Measurements from ENCODE around the gene DDX19B.
"Not testable (repeated sequence)": the region's sequence is repeated elsewhere in the genome, so short reads cannot be mapped to it uniquely, and the experiment has no call there.

DDX19B gene

DNA sequence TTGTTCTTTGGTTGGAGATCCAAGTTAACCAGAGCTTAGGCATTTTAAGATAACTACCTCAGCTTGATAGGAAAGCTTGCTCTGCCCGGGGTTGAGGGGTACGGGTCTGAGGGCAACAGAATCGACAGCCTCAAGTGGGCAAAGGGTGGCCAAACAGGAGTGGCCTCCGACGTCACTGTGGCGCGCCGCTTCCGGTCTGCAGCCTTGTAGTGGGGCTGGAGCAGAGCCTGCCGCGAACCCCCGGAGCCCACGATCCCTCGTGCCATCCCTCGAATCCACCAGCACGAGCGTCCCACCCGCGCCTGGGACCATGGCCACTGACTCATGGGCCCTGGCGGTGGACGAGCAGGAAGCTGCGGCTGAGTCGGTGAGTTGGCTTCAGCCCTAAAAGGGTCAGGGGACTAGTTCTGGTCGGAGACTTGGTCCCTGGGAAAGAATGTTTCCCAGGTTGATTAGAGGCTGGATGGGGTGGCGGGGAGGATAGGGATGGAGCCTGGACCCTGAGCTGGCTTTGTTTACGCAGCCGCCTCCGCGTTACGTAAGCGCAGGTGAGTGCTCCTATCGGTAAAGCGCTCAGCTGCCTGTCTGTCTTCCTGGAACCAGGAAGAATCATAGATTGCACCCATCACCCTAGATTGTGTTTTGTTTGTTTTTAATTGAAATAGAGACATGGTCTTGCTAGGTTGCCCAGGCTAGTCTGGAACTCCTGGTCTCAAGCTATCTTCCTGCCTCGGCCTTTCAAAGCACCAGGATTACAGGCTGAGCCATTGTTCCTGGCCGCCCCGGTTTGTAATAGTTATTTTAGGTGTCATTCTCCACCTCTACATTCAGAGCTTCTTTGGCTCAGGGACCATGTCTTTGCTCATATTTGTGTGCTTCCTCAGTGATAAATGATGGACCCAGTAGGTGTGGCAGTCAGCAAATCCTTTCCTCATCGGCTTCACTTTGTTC, at the start of gene DDX19B:
DDX19B (plus strand) TSS at position 199 of the 951 bp plus-strand sequence; CDS start at position 311, 112 bp downstream.
- no peak for DNase-seq (ENCODE audit: low read depth)

- not testable (repeated sequence) for DNase-seq (ENCODE audit: low read depth)
Measured at GRCh38 chr16:70249697-70250096, 49.3 kb upstream of the DDX19B start.

DNA sequence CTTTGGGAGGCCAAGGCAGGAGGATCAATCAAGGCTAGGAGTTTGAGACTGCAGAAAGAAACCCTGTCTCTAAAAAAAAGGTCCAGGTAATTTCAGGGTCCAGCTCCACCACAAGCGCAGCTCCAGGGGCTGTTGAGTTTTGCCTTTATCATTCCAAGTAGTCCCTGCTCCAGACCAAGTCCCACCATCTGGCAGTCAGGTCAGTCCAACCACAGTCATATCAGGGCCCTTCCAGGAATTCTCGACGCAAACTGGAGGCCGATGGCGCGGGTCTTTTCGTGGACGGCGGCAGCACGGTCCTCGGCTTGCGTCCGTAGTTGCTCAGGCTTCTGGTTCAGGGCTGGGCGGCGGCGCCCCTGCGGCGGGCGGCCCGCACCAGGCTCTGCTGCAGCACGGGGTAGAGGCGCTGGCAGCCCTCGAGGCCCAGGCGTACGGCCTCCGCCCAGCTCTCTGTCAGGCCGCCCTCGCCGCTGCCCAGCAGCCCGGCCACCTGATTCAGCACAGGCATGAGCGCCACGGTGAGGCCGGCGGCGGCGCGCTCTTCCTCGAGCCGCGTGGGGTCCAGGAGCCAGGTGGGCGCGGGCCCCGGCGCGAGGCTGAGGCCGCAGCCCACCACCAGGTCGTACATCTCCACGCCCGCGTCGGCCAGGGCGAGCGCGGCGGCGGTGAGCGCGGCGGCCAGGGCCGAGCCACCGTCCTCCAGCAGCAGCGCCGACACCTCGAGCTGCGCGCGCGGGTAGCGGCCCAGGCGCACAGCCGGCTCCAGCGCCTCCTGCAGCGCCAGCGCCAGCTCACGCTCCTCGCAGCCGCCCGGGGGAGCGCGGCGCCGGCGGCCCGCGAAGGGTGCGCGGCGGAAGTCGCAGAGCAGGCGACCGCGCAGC, 48.0 kb upstream of the DDX19B start:
- DNase-seq (ENCODE audit: low read depth): no peak

- peak; percentile 32 for DNase-seq (ENCODE audit: low read depth)
Measured at GRCh38 chr16:70251629-70252354, 47.2 kb upstream of the DDX19B start, which contains the start of gene EXOSC6. Gene EXOSC6 (minus strand): TSS chr16:70251940. CDS start chr16:70251900, 40 bp downstream.

DNA sequence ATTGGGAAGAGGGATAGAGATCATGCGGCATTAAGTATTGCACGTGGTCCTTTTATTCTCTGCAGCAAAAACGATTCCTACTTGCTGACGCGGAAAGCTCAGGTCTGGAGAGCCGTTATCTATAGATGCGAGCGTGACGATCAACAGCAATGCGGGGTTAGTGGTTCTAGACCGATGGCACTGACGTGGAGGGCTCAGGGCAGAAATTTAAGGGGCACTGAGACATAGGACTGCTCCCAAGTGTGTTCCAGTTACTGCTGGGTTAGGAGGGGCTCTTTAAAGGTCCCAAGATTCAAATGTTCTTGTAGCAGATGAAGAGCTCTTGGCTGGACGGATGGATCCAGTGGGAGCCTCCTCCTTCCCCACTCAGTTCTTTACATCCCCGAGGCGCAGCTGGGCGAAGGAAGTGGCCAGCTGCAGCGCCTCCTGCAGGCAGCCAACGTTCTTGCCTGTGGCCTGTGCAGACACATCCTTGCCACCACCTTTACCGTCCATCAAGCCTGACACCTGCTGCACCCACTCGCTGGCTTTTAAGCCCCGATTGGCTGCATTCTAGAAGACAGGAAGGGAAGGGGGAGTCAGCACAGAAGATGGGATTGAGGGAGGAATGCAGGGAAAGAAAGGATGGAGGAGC, 46.5 kb upstream of the DDX19B start:
- DNase-seq (ENCODE audit: low read depth): no peak

- no peak for DNase-seq (ENCODE audit: low read depth)
Measured at GRCh38 chr16:70253291-70254106, 45.5 kb upstream of the DDX19B start.

- no peak for DNase-seq (ENCODE audit: low read depth)
Measured at GRCh38 chr16:70254180-70254964, 44.6 kb upstream of the DDX19B start.

DNA sequence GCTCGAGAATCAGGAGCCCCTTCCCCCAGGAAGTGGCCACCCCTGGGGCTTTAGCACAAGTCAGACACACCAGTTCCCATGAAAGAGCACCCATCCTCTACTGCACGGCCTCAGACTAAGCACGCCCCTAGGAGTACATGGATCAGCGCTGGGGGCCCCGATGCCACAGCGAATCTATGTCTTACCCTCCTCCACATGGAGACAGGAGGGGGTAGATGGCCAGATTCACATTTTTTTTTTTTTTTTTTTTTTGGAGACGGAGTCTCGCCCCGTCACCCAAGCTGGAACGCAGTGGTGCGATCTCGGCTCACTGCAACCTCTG, 44.1 kb upstream of the DDX19B start:
- no peak for DNase-seq (ENCODE audit: low read depth)

- no peak for DNase-seq (ENCODE audit: low read depth)
Measured at GRCh38 chr16:70255574-70255973, 43.4 kb upstream of the DDX19B start.

GRCh38 chr16:70257391-70257790, 41.6 kb upstream of the DDX19B start:
- no peak for DNase-seq (ENCODE audit: low read depth)

DNA sequence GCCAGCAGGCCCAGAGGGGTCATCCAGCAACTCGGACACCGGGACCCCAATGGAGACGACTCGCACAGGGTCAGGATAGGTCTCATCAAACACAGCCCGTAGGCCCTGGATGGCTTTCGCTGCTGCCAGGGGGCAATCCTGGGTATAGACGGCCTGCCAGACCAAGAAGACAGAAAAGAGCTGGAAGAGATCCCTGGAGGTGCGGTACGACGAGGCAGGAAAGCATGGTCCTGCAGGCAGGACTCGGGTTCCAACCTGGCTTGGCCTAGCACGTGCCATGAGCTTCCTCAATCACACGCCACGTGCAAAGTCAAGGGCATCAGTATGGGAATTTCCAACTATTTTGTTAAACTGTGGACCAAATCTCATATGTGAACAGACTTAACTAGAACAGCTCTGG, 40.9 kb upstream of the DDX19B start:
- no peak for DNase-seq (ENCODE audit: low read depth)

GRCh38 chr16:70258946-70259345, 40.0 kb upstream of the DDX19B start:
- no peak for DNase-seq (ENCODE audit: low read depth)

DNA sequence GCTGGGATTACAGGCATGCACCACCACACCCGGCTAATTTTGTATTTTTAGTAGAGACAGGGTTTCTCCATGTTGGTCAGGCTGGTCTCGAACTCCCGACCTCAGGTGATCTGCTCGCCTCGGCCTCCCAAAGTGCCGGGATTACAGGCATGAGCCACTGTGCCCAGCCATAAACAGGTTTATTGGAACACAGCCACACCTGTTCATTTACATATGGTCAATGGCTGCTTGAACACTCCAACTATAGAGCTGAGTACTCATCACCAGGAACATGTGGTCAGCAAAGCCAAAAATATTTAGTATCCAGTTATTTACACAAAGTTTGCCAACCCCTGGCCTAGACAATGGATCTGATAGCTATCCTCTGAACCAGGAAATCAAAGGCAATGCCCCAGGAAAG, 39.1 kb upstream of the DDX19B start:
- not testable (repeated sequence) for DNase-seq (ENCODE audit: low read depth)

GRCh38 chr16:70267516-70267915, 31.5 kb upstream of the DDX19B start:
- DNase-seq (ENCODE audit: low read depth): no peak

DNA sequence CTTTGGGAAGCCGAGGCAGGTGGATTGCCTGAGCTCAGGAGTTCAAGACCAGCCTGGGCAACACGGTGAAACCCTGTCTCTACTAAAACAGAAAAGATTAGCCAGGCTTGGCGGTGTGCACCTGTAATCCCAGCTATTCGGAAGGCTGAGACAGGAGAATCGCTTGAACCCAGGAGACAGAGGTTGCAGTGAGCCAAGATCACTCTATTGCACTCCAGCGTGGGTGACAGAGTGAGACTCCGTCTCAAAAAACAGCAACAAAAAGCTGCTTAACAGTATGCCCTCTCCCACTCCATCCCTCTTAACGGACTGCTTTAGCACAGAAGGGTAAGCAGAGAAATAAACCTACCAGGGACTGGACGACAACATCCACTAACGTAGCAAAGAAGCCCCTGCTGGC, 31.1 kb upstream of the DDX19B start:
- DNase-seq (ENCODE audit: low read depth): not testable (repeated sequence)

GRCh38 chr16:70269471-70269870, 29.5 kb upstream of the DDX19B start:
- no peak for DNase-seq (ENCODE audit: low read depth)

DNA sequence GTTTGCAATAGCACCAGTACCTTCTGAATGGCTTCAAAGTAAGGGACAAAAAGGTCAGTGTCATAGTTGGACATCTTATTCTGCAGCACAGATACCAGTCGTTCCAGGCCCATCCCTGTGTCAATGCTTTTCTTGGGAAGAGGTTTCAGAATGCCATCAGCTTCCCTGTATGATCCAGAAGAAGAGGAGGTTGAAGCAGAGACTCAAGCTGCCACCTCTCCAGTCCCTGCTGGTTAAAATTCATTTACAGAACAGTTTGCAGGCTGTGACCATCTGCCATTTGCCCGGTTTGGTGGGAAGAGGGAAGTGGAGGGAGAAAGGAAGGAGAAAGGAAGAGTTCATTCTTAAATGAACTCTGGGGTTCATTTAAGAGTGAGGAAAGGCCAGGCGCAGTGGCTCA, 28.8 kb upstream of the DDX19B start:
- no peak for DNase-seq (ENCODE audit: low read depth)

GRCh38 chr16:70271696-70272095, 27.3 kb upstream of the DDX19B start:
- no peak for DNase-seq (ENCODE audit: low read depth)

DNA sequence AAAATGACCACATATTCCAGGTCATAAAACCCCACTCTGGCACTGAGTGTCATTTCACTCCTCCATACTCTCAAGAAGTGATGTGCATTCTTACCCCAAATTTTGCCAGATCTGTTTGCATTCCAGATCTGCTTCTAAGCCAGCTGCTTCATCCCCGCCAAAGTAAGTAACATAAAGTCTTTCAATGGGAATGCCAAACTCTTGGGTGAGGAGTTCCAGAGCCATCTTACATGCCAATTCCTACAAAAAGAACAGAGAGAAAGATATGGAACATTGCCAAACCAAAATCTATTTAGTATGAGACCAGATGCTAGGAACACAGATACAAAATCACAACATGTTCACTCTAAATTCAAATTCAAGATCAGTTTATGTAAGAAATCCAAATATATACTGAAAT, 22.6 kb upstream of the DDX19B start:
- DNase-seq (ENCODE audit: low read depth): no peak

All from GM04503 (cell line).